Lower lobe of right lung (tissue), 2 donors: ENCODE results near the gene PRRT1B. TPM values are rescaled to one million over a fixed set of nuclear protein-coding genes. Genes with fewer than 3 reads are reported as not detected.
"Not testable (repeated sequence)": the region's sequence is repeated elsewhere in the genome, so short reads cannot be mapped to it uniquely, and the experiment has no call there.

ENCODE experiments used
- ATAC-seq, 2 donors: fragments of 200-7000 bp; cut with Tn5 transposase; one replicate each; pipeline ENCODE4 v1.9.1; 2020 to 2022; ENCODE audit warnings: mild to moderate bottlenecking in 2 of 2, moderate library complexity in 2 of 2
- DNase-seq: peaks from one replicate; pipeline ENCODE4 v3.0.0-alpha.2; 2020
- H3K27ac ChIP-seq: fragments of 200-600 bp; one replicate; pipeline ENCODE4 v1.8.0; 2022
- H3K27me3 ChIP-seq: fragments of 200-600 bp; one replicate; pipeline ENCODE4 v1.8.0; 2022; ENCODE audit warnings: low read depth
- H3K36me3 ChIP-seq: fragments of 200-600 bp; one replicate; pipeline ENCODE4 v1.8.0; 2022; ENCODE audit warnings: mild to moderate bottlenecking
- H3K4me1 ChIP-seq: fragments of 200-600 bp; one replicate; pipeline ENCODE4 v1.8.0; 2022
- H3K4me3 ChIP-seq: fragments of 200-600 bp; one replicate; pipeline ENCODE4 v1.8.0; 2022; ENCODE audit warnings: mild to moderate bottlenecking
- H3K9me3 ChIP-seq: fragments of 200-600 bp; one replicate; pipeline ENCODE4 v1.8.0; 2022
- CTCF ChIP-seq: fragments of 200-600 bp; IDR thresholded peaks from one replicate; pipeline ENCODE4 v1.8.0; 2022; ENCODE audit warnings: antibody characterized with exemption, mild to moderate bottlenecking
- intact Hi-C: fragments of 100-400 bp; cut with DNase I; formaldehyde crosslinking; loops from one replicate; pipeline ENCODE4 v1.11.0; 2022
- total RNA-seq: library from RNA; stranded (reverse); fragmentation: NEBNext Ultra II Directional; extraction: Animal tissue kit (Norgen Biotek cat#: 25700); gene quantifications from one replicate; pipeline ENCODE4 v1.2.1, GENCODE V29; 2021
- donor health status: DM: no; HTN: yes; CAD: no; lungs with severe emphysema.

The PRRT1B gene
- total RNA-seq, 1 donor from 2014 or later: 6.3 TPM

GRCh38 chr9:131511880-131512279 lies 33.4 kb upstream of the PRRT1B start:
- no peaks in the 10 kb centered on the region for H3K27me3 ChIP-seq
- H3K9me3 ChIP-seq: peaks cover 6% of the 10 kb centered on the region
- intact Hi-C loops: no loop called here
- H3K4me1 ChIP-seq: no peaks in the 10 kb centered on the region
- H3K27ac ChIP-seq: no peak overlapping the region
- no peak overlapping the region for H3K4me3 ChIP-seq
- no peak for TF ChIP-seq CTCF
- DNase-seq (no peak), ATAC-seq (no peak)
- H3K36me3 ChIP-seq: peaks cover 78% of the 10 kb centered on the region

GRCh38 chr9:131513177-131513576 lies 32.1 kb upstream of the PRRT1B start:
- peak in 1 of 2 donors; percentile 20 for ATAC-seq
- intact Hi-C loops: no loop called here
- no peaks in the 10 kb centered on the region for H3K27me3 ChIP-seq
- H3K27ac ChIP-seq: no peak overlapping the region
- no peak for DNase-seq
- H3K36me3 ChIP-seq: peaks cover 84% of the 10 kb centered on the region
- no peak overlapping the region for H3K4me3 ChIP-seq
- H3K4me1 ChIP-seq: no peaks in the 10 kb centered on the region
- TF ChIP-seq CTCF: no peak
- H3K9me3 ChIP-seq: peaks cover 6% of the 10 kb centered on the region

- ATAC-seq, H3K9me3 ChIP-seq, DNase-seq, H3K4me1 ChIP-seq, H3K27ac ChIP-seq, intact Hi-C loops, H3K4me3 ChIP-seq, H3K27me3 ChIP-seq: not testable (repeated sequence)
- H3K36me3 ChIP-seq: peaks cover 93% of the 10 kb centered on the region
Observed at GRCh38 chr9:131515559-131516031, 29.7 kb upstream of the PRRT1B start.

DNA sequence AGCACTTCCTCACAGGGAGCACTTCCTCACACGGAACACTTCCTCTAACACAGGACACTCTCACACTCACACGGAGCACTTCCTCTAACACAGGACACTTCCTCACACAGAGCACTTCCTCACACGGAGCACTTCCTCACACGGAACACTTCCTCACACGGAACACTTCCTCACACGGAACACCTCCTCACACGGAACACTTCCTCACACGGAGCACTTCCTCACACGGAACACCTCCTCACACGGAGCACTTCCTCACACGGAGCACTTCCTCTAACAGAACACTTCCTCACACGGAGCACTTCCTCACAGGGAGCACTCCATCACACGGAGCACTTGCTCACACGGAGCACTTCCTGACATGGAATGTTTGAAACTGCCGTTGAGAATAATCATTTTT lies 29.2 kb upstream of the PRRT1B start:
- intact Hi-C loops: no loop called here

GRCh38 chr9:131516930-131517329 lies 28.4 kb upstream of the PRRT1B start:
- Histone ChIP-seq H3K27me3 (no peaks in the 10 kb centered on the region), H3K4me3 (no peak overlapping the region), H3K27ac (no peak overlapping the region), H3K9me3 (peaks cover 6% of the 10 kb centered on the region), H3K4me1 (no peaks in the 10 kb centered on the region), H3K36me3 (peaks cover 93% of the 10 kb centered on the region)
- ATAC-seq (no peak), DNase-seq (no peak)
- TF ChIP-seq CTCF: no peak
- intact Hi-C loops: no loop called here

More for the DNA sequence above, 29.2 kb upstream of the PRRT1B start:
- no peak for ATAC-seq
- Histone ChIP-seq H3K27me3 (no peaks in the 10 kb centered on the region), H3K4me1 (no peaks in the 10 kb centered on the region), H3K4me3 (no peak overlapping the region), H3K27ac (no peak overlapping the region), H3K36me3 (peaks cover 93% of the 10 kb centered on the region), H3K9me3 (peaks cover 6% of the 10 kb centered on the region)
- TF ChIP-seq CTCF: no peak
- no peak for DNase-seq

GRCh38 chr9:131517761-131518190 lies 27.5 kb upstream of the PRRT1B start:
- no peak overlapping the region for H3K27ac ChIP-seq
- intact Hi-C loops: no loop called here
- H3K36me3 ChIP-seq: peaks cover 94% of the 10 kb centered on the region
- DNase-seq (no peak), ATAC-seq (no peak)
- H3K4me1 ChIP-seq: no peaks in the 10 kb centered on the region
- TF ChIP-seq CTCF: no peak
- H3K27me3 ChIP-seq: no peaks in the 10 kb centered on the region
- peaks cover 6% of the 10 kb centered on the region for H3K9me3 ChIP-seq
- no peak overlapping the region for H3K4me3 ChIP-seq
